ENCODE data around the gene LHFPL2. TPM values are rescaled to one million over a fixed set of nuclear protein-coding genes. Genes with fewer than 3 reads are reported as not detected.

LHFPL2 gene
- total RNA-seq, 1 donor from 2014 or later: 113 TPM

GRCh38 chr5:78649211-78649695 lies 681 bp upstream of the LHFPL2 start:
- no peaks in the 10 kb centered on the region for H3K9me3 Mint-ChIP-seq (ENCODE audit: unreplicated experiment)
- H3K27ac Mint-ChIP-seq (ENCODE audit: unreplicated experiment): peak overlapping the region; percentile 91

GRCh38 chr5:78647838-78648358 lies 674 bp downstream of the LHFPL2 start:
- Mint-ChIP-seq H3K27ac (ENCODE audit: unreplicated experiment) (peak overlapping the region; percentile 90), H3K4me1 (ENCODE audit: unreplicated experiment) (peaks cover 55% of the 10 kb centered on the region), H3K36me3 (ENCODE audit: unreplicated experiment) (peaks cover 21% of the 10 kb centered on the region), H3K4me3 (ENCODE audit: unreplicated experiment) (peak overlapping the region; percentile 94), H3K9me3 (ENCODE audit: unreplicated experiment) (no peaks in the 10 kb centered on the region), H3K27me3 (ENCODE audit: unreplicated experiment) (no peaks in the 10 kb centered on the region)
- DNase-seq (ENCODE audit: extremely low spot score, unreplicated experiment): peak; percentile 86
- TF ChIP-seq CTCF (IDR thresholded peaks at IDR 0.05): peak; percentile 8

More at GRCh38 chr5:78649211-78649695, 681 bp upstream of the LHFPL2 start:
- H3K27me3 Mint-ChIP-seq (ENCODE audit: unreplicated experiment): no peaks in the 10 kb centered on the region
- H3K4me1 Mint-ChIP-seq (ENCODE audit: unreplicated experiment): peaks cover 55% of the 10 kb centered on the region
- TF ChIP-seq CTCF (IDR thresholded peaks at IDR 0.05): no peak
- DNase-seq (ENCODE audit: extremely low spot score, unreplicated experiment): no peak
- peak overlapping the region; percentile 61 for H3K4me3 Mint-ChIP-seq (ENCODE audit: unreplicated experiment)
- peaks cover 16% of the 10 kb centered on the region for H3K36me3 Mint-ChIP-seq (ENCODE audit: unreplicated experiment)

- Mint-ChIP-seq H3K4me1 (ENCODE audit: unreplicated experiment) (peaks cover 59% of the 10 kb centered on the region), H3K36me3 (ENCODE audit: unreplicated experiment) (peaks cover 26% of the 10 kb centered on the region), H3K27ac (ENCODE audit: unreplicated experiment) (peak overlapping the region; percentile 90), H3K9me3 (ENCODE audit: unreplicated experiment) (no peaks in the 10 kb centered on the region), H3K4me3 (ENCODE audit: unreplicated experiment) (peak overlapping the region; percentile 94), H3K27me3 (ENCODE audit: unreplicated experiment) (no peaks in the 10 kb centered on the region)
- DNase-seq (ENCODE audit: extremely low spot score, unreplicated experiment): no peak
- TF ChIP-seq CTCF (IDR thresholded peaks at IDR 0.05): no peak
Observed at GRCh38 chr5:78647351-78647818, 1.2 kb downstream of the LHFPL2 start.

- peaks cover 74% of the 10 kb centered on the region for H3K4me1 Mint-ChIP-seq (ENCODE audit: unreplicated experiment)
- no peak for TF ChIP-seq CTCF (IDR thresholded peaks at IDR 0.05)
- H3K4me3 Mint-ChIP-seq (ENCODE audit: unreplicated experiment): peak overlapping the region; percentile 56
- peaks cover 29% of the 10 kb centered on the region for H3K36me3 Mint-ChIP-seq (ENCODE audit: unreplicated experiment)
- H3K9me3 Mint-ChIP-seq (ENCODE audit: unreplicated experiment): no peaks in the 10 kb centered on the region
- peak overlapping the region; percentile 83 for H3K27ac Mint-ChIP-seq (ENCODE audit: unreplicated experiment)
- no peak for DNase-seq (ENCODE audit: extremely low spot score, unreplicated experiment)
- no peaks in the 10 kb centered on the region for H3K27me3 Mint-ChIP-seq (ENCODE audit: unreplicated experiment)
Observed at GRCh38 chr5:78644741-78645300, 3.8 kb downstream of the LHFPL2 start.

- peaks cover 30% of the 10 kb centered on the region for H3K36me3 Mint-ChIP-seq (ENCODE audit: unreplicated experiment)
- peaks cover 76% of the 10 kb centered on the region for H3K4me1 Mint-ChIP-seq (ENCODE audit: unreplicated experiment)
- no peak for DNase-seq (ENCODE audit: extremely low spot score, unreplicated experiment)
- no peak for TF ChIP-seq CTCF (IDR thresholded peaks at IDR 0.05)
- no peaks in the 10 kb centered on the region for H3K27me3 Mint-ChIP-seq (ENCODE audit: unreplicated experiment)
- H3K27ac Mint-ChIP-seq (ENCODE audit: unreplicated experiment): peak overlapping the region; percentile 83
- H3K4me3 Mint-ChIP-seq (ENCODE audit: unreplicated experiment): peak overlapping the region; percentile 56
- no peaks in the 10 kb centered on the region for H3K9me3 Mint-ChIP-seq (ENCODE audit: unreplicated experiment)
Observed at GRCh38 chr5:78644129-78644528, 4.4 kb downstream of the LHFPL2 start.
